Loucy (cell line): Measurements from ENCODE around the gene PTK6.

ENCODE experiments used
- H2AFZ ChIP-seq: fragments of 200-600 bp; sonication (generic); 2 replicates; pipeline ENCODE4 v1.6.0; 2016; ENCODE audit warnings: antibody characterized with exemption, mild to moderate bottlenecking, low read length, moderate library complexity
- H3F3A ChIP-seq: fragments of 200-600 bp; 2 replicates; pipeline ENCODE4 v1.6.0; 2016; ENCODE audit warnings: antibody characterized with exemption, low read depth, mild to moderate bottlenecking
- H3K27me3 ChIP-seq: fragments of 200-600 bp; sonication (generic); 2 replicates; pipeline ENCODE4 v1.6.1; 2014; ENCODE audit warnings: low read length, mild to moderate bottlenecking; ENCODE audit not compliant: insufficient read depth, poor library complexity, severe bottlenecking
- H3K36me3 ChIP-seq: fragments of 200-600 bp; sonication (generic); 2 replicates; pipeline ENCODE4 v1.6.1; 2016; ENCODE audit warnings: low read length; ENCODE audit not compliant: insufficient read depth
- H3K4me1 ChIP-seq: fragments of 200-600 bp; sonication (generic); 2 replicates; pipeline ENCODE4 v1.5.1; 2014; ENCODE audit warnings: low read length, mild to moderate bottlenecking; ENCODE audit not compliant: insufficient read depth, poor library complexity, severe bottlenecking
- H3K4me2 ChIP-seq: fragments of 200-600 bp; sonication (generic); 2 replicates; pipeline ENCODE4 v1.6.0; 2014; ENCODE audit warnings: antibody characterized with exemption, low read length, low read depth, mild to moderate bottlenecking; ENCODE audit not compliant: poor library complexity, severe bottlenecking
- H3K4me3 ChIP-seq: fragments of 200-600 bp; sonication (generic); 2 replicates; pipeline ENCODE4 v1.5.1; 2014; ENCODE audit warnings: low read length, mild to moderate bottlenecking, mixed read lengths; ENCODE audit not compliant: poor library complexity, severe bottlenecking
- H3K79me2 ChIP-seq: fragments of 200-600 bp; sonication (generic); 2 replicates; pipeline ENCODE4 v1.6.1; 2014; ENCODE audit warnings: low read length; ENCODE audit not compliant: insufficient read depth
- H3K9ac ChIP-seq: fragments of 200-600 bp; sonication (generic); 2 replicates; pipeline ENCODE4 v1.6.0; 2014; ENCODE audit warnings: mild to moderate bottlenecking, low read depth, low read length, moderate library complexity; ENCODE audit not compliant: poor library complexity, severe bottlenecking
- H3K9me2 ChIP-seq: fragments of 200-600 bp; sonication (generic); replicated peaks from 2 replicates; pipeline ENCODE4 v1.6.1; 2016; ENCODE audit warnings: low read depth, low read length, mixed read lengths
- H3K9me3 ChIP-seq: fragments of 200-600 bp; sonication (generic); 2 replicates; pipeline ENCODE4 v1.6.1; 2014; ENCODE audit warnings: mild to moderate bottlenecking, antibody characterized with exemption, low read length, low read depth; ENCODE audit not compliant: insufficient read depth
- H4K20me1 ChIP-seq: fragments of 200-600 bp; sonication (generic); 2 replicates; pipeline ENCODE4 v1.6.0; 2014; ENCODE audit warnings: antibody characterized with exemption, low read length, mild to moderate bottlenecking; ENCODE audit not compliant: insufficient read depth, poor library complexity, severe bottlenecking
- EZH2phosphoT487 ChIP-seq: fragments of 200-600 bp; IDR thresholded peaks from 2 replicates; pipeline ENCODE4 v1.6.1; 2018; ENCODE audit warnings: antibody characterized with exemption, mild to moderate bottlenecking, moderate library complexity, borderline replicate concordance
- TF ChIP-seq, protein P1 (sequence below): fragments of 200-600 bp; sonication (generic); conservative IDR thresholded peaks from 2 replicates; pipeline ENCODE4 v1.5.1; 2014; ENCODE audit warnings: mild to moderate bottlenecking, antibody characterized with exemption, low read length

Gene PTK6

DNA sequence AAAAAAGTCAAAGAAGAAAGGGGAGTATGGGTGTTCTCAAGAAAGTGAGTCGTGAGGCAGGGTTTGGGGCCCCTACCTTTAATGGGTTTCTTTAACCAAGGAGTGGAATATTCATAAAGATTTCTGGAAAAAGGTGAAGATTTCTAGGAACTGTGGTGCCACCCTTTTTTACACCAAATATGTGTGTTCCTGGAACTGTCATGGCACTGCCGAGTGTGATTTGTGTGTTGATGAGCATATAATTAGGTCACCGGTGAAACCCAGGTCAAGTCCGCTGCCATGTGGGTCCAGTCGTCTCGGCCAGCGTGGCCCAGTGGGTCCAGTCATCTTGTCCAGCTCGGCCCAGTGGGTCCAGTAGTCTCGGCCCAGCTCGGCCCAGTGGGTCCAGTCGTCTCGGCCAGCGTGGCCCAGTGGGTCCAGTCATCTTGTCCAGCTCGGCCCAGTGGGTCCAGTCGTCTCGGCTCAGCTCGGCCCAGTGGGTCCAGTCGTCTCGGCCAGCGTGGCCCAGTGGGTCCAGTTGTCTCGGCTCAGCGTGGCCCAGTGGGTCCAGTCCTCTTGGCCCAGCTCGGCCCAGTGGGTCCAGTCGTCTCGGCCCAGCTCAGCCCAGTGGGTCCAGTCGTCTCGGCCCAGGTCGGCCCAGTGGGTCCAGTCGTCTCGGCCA is 30.0 kb downstream of the PTK6 start:
- no peak overlapping the region for H3K9ac ChIP-seq
- no peaks in the 10 kb centered on the region for H3K79me2 ChIP-seq
- no peak for TF ChIP-seq EZH2phosphoT487
- TF ChIP-seq, protein P1, sequence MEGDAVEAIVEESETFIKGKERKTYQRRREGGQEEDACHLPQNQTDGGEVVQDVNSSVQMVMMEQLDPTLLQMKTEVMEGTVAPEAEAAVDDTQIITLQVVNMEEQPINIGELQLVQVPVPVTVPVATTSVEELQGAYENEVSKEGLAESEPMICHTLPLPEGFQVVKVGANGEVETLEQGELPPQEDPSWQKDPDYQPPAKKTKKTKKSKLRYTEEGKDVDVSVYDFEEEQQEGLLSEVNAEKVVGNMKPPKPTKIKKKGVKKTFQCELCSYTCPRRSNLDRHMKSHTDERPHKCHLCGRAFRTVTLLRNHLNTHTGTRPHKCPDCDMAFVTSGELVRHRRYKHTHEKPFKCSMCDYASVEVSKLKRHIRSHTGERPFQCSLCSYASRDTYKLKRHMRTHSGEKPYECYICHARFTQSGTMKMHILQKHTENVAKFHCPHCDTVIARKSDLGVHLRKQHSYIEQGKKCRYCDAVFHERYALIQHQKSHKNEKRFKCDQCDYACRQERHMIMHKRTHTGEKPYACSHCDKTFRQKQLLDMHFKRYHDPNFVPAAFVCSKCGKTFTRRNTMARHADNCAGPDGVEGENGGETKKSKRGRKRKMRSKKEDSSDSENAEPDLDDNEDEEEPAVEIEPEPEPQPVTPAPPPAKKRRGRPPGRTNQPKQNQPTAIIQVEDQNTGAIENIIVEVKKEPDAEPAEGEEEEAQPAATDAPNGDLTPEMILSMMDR: no peak
- H2AFZ ChIP-seq: no peak overlapping the region
- H3K9me3 ChIP-seq: no peaks in the 10 kb centered on the region; the same call in 1 of the 2 replicates
- no peaks in the 10 kb centered on the region for H4K20me1 ChIP-seq
- H3K4me3 ChIP-seq: no peak overlapping the region
- no peaks in the 10 kb centered on the region for H3K36me3 ChIP-seq
- H3F3A ChIP-seq: no peaks in the 10 kb centered on the region
- no peaks in the 10 kb centered on the region for H3K4me1 ChIP-seq
- H3K9me2 ChIP-seq: no peaks in the 10 kb centered on the region
- no peak overlapping the region for H3K4me2 ChIP-seq
- H3K27me3 ChIP-seq: no peaks in the 10 kb centered on the region

- TF ChIP-seq EZH2phosphoT487: no peak
- TF ChIP-seq, protein P1: no peak
- no peak overlapping the region for H3K4me3 ChIP-seq
- H3K4me1 ChIP-seq: no peaks in the 10 kb centered on the region
- no peaks in the 10 kb centered on the region for H3F3A ChIP-seq
- H3K9me2 ChIP-seq: no peaks in the 10 kb centered on the region
- H3K36me3 ChIP-seq: no peaks in the 10 kb centered on the region
- H3K9me3 ChIP-seq: no peaks in the 10 kb centered on the region; the same call in 1 of the 2 replicates
- H3K9ac ChIP-seq: no peak overlapping the region
- no peak overlapping the region for H2AFZ ChIP-seq
- H3K79me2 ChIP-seq: no peaks in the 10 kb centered on the region
- no peaks in the 10 kb centered on the region for H3K27me3 ChIP-seq
- no peaks in the 10 kb centered on the region for H4K20me1 ChIP-seq
- H3K4me2 ChIP-seq: no peak overlapping the region
Observed at GRCh38 chr20:63505723-63506122, 31.5 kb downstream of the PTK6 start.

DNA sequence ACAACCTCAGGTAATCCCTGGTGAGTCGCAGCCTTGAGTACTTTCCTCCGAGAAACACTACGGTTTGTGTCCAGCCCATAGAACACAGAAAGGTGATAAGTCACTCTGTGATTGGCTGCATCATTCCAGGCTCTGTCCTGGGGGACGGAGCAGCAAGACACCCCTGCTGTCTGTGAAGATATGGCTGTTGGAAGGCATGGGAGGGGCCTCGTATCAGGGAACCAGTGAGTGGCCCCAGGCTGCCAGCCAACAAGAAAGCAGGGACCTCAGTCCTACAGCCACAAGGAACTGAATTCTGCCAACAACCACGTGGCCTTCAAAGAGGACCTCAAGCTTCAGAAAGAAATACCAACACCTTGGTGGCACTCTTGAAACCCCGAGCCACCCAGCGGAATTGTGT is 31.9 kb downstream of the PTK6 start:
- Histone ChIP-seq H4K20me1 (no peaks in the 10 kb centered on the region), H3K79me2 (no peaks in the 10 kb centered on the region), H3K4me3 (no peak overlapping the region), H3K9me2 (no peaks in the 10 kb centered on the region), H3F3A (no peaks in the 10 kb centered on the region), H3K9ac (no peak overlapping the region), H3K27me3 (no peaks in the 10 kb centered on the region), H3K9me3 (no peaks in the 10 kb centered on the region; the same call in 1 of the 2 replicates), H3K36me3 (no peaks in the 10 kb centered on the region), H3K4me2 (no peak overlapping the region), H2AFZ (no peak overlapping the region), H3K4me1 (no peaks in the 10 kb centered on the region)
- no peak for TF ChIP-seq EZH2phosphoT487
- TF ChIP-seq, protein P1: no peak
